Endothelial cell of umbilical vein (primary cell): ENCODE results near the gene BCAS4.

Experiments
- EZH2 ChIP-seq: IDR thresholded peaks from 2 replicates; pipeline ENCODE4 v1.6.1; 2012; ENCODE audit warnings: borderline replicate concordance, low read depth, mild to moderate bottlenecking, moderate library complexity, low read length, inconsistent platforms; ENCODE audit not compliant: severe bottlenecking
- FOS ChIP-seq: IDR thresholded peaks from 2 replicates; pipeline ENCODE4 v1.6.1; 2011; ENCODE audit warnings: mild to moderate bottlenecking, low read length, moderate library complexity, borderline replicate concordance; ENCODE audit not compliant: insufficient read depth
- POLR2A ChIP-seq: IDR thresholded peaks from 2 replicates; pipeline ENCODE4 v1.6.1; 2012; ENCODE audit warnings: low read depth, mild to moderate bottlenecking, control low read depth, low read length
- POLR2AphosphoS5 ChIP-seq: IDR thresholded peaks from 2 replicates; pipeline ENCODE4 v1.6.1; 2012; ENCODE audit warnings: low read depth, mild to moderate bottlenecking, control low read depth, low read length, moderate library complexity; ENCODE audit not compliant: insufficient read depth
- TF ChIP-seq, protein P1 (sequence below), 2 donors: IDR thresholded peaks; 1 replicate in 1 of 2; 2 replicates in 1 of 2; pipeline ENCODE4 v1.5.1; 2011; ENCODE audit warnings: low read length in 2 of 2, mild to moderate bottlenecking in 2 of 2, moderate library complexity in 2 of 2, control low read depth in 1 of 2, inconsistent platforms in 1 of 2, low read depth in 1 of 2; ENCODE audit not compliant: insufficient read depth in 1 of 2; ENCODE audit errors: extremely low read depth in 1 of 2
- TF ChIP-seq, protein P2 (sequence below): IDR thresholded peaks from 2 replicates; pipeline ENCODE4 v1.6.1; 2011; ENCODE audit not compliant: insufficient read depth, insufficient read length

DNA sequence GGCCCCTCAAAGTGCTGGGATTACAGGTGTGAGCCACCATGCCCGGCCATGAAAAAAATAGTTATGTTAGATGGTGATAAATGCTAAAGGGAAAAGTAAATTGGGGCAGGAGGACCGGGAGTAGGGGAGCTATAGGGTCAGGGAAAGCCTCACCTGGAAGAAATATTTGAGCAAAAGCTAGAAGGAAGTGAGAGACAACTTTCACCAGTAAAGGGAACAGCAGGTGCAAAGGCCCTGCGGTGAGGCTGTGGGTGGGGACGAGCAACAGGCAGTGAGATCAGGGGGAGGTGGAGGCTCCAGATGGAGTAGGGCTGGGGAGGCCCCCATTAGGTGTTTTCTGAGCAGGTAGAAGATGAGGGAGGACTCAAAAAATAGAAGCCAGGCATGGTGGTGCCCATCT lies 16.0 kb downstream of the BCAS4 start:
- TF ChIP-seq, protein P1, sequence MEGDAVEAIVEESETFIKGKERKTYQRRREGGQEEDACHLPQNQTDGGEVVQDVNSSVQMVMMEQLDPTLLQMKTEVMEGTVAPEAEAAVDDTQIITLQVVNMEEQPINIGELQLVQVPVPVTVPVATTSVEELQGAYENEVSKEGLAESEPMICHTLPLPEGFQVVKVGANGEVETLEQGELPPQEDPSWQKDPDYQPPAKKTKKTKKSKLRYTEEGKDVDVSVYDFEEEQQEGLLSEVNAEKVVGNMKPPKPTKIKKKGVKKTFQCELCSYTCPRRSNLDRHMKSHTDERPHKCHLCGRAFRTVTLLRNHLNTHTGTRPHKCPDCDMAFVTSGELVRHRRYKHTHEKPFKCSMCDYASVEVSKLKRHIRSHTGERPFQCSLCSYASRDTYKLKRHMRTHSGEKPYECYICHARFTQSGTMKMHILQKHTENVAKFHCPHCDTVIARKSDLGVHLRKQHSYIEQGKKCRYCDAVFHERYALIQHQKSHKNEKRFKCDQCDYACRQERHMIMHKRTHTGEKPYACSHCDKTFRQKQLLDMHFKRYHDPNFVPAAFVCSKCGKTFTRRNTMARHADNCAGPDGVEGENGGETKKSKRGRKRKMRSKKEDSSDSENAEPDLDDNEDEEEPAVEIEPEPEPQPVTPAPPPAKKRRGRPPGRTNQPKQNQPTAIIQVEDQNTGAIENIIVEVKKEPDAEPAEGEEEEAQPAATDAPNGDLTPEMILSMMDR (IDR thresholded peaks at IDR 0.05; ENCODE audit: extremely low read depth in 1 of 2, insufficient read depth in 1 of 2, low read depth in 1 of 2, low read length in 2 of 2), result no peak
- TF ChIP-seq POLR2A (no peak), FOS (no peak), EZH2 (no peak), POLR2AphosphoS5 (no peak)
- TF ChIP-seq, protein P2, sequence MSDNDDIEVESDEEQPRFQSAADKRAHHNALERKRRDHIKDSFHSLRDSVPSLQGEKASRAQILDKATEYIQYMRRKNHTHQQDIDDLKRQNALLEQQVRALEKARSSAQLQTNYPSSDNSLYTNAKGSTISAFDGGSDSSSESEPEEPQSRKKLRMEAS, result no peak
